Ovary (tissue), 3 donors: ENCODE results near the gene FIG4.

Experiments
- EP300 ChIP-seq: sonication (generic); formaldehyde crosslinking; IDR thresholded peaks from one replicate; pipeline ENCODE4 v1.6.1; 2017; ENCODE audit warnings: antibody characterized with exemption
- TF ChIP-seq, protein P1 (sequence below), 3 donors: fragments of 450-650 bp in 2 of 3; fragments of 200-600 bp in 1 of 3; IDR thresholded peaks; one replicate each; pipeline versions ENCODE4 v1.5.1 to v1.8.0; 2016 to 2022; ENCODE audit warnings: antibody characterized with exemption in 3 of 3, mild to moderate bottlenecking in 1 of 3
- donor health status: DM: no; HTN: no; CAD: no.

DNA sequence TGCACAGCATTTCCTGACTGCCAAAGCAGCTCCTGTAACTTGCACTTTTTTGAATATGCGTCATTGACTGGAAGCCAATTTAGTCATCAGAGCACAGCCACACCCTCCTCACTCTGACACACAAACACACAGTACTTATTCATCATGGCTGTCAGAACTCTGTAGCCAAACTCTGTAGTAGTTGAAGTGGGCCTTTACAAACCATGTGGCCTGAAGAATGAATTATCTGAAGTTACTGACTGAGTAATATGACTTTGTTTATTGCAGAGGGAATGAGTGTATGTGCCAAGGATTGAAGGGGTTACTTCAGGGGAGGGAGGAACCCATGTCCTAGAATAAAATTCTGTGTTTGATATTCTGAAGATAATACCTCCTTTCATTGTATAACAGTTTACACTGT, 102.7 kb downstream of the FIG4 start:
- no peak for TF ChIP-seq EP300
- TF ChIP-seq, protein P1, sequence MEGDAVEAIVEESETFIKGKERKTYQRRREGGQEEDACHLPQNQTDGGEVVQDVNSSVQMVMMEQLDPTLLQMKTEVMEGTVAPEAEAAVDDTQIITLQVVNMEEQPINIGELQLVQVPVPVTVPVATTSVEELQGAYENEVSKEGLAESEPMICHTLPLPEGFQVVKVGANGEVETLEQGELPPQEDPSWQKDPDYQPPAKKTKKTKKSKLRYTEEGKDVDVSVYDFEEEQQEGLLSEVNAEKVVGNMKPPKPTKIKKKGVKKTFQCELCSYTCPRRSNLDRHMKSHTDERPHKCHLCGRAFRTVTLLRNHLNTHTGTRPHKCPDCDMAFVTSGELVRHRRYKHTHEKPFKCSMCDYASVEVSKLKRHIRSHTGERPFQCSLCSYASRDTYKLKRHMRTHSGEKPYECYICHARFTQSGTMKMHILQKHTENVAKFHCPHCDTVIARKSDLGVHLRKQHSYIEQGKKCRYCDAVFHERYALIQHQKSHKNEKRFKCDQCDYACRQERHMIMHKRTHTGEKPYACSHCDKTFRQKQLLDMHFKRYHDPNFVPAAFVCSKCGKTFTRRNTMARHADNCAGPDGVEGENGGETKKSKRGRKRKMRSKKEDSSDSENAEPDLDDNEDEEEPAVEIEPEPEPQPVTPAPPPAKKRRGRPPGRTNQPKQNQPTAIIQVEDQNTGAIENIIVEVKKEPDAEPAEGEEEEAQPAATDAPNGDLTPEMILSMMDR (IDR thresholded peaks at IDR 0.05): no peak
